GM23338 (cell line): Measurements from ENCODE around the gene PDCD4. TPM values are rescaled to one million over a fixed set of nuclear protein-coding genes. Genes with fewer than 3 reads are reported as not detected.

Experiments
- ATAC-seq: fragments of 200-7000 bp; cut with Tn5 transposase; 3 replicates; pipeline ENCODE4 v1.9.1; 2020
- DNase-seq: peaks from one replicate; pipeline ENCODE4 v3.0.0-alpha.2; 2015; ENCODE audit warnings: low spot score
- H2AFZ ChIP-seq: fragments of 200-600 bp; sonication (generic); 2 replicates; pipeline ENCODE4 v1.8.0; 2016; ENCODE audit warnings: antibody characterized with exemption, mild to moderate bottlenecking, moderate library complexity
- H3F3A ChIP-seq: fragments of 200-600 bp; sonication (generic); replicated peaks from 2 replicates; pipeline ENCODE4 v1.8.0; 2017; ENCODE audit warnings: antibody characterized with exemption, mixed run types, low read depth
- H3K27ac ChIP-seq: fragments of 200-600 bp; sonication (generic); 2 replicates; pipeline ENCODE4 v1.6.1; 2016; ENCODE audit warnings: low read depth
- H3K27me3 ChIP-seq: fragments of 200-600 bp; sonication (generic); 2 replicates; pipeline ENCODE4 v1.8.0; 2016; ENCODE audit warnings: mild to moderate bottlenecking, mixed run types, moderate library complexity; ENCODE audit not compliant: insufficient read depth
- H3K36me3 ChIP-seq: fragments of 200-600 bp; sonication (generic); 2 replicates; pipeline ENCODE4 v1.8.0; 2016; ENCODE audit warnings: mild to moderate bottlenecking; ENCODE audit not compliant: insufficient read depth
- H3K4me1 ChIP-seq: fragments of 200-600 bp; sonication (generic); 2 replicates; pipeline ENCODE4 v1.8.0; 2016; ENCODE audit warnings: mild to moderate bottlenecking, moderate library complexity; ENCODE audit not compliant: insufficient read depth
- H3K4me2 ChIP-seq: fragments of 200-600 bp; sonication (generic); 2 replicates; pipeline ENCODE4 v1.7.1; 2017; ENCODE audit warnings: mixed run types
- H3K4me3 ChIP-seq: fragments of 200-600 bp; sonication (generic); 2 replicates; pipeline ENCODE4 v1.6.1; 2016; ENCODE audit warnings: mixed run types
- H3K79me2 ChIP-seq: fragments of 200-600 bp; sonication (generic); replicated peaks from 2 replicates; pipeline ENCODE4 v1.8.0; 2017; ENCODE audit warnings: mild to moderate bottlenecking; ENCODE audit not compliant: insufficient read depth
- H3K9me2 ChIP-seq: fragments of 200-600 bp; sonication (generic); 2 replicates; pipeline ENCODE4 v1.8.0; 2017; ENCODE audit not compliant: insufficient read depth
- H4K20me1 ChIP-seq: fragments of 200-600 bp; sonication (generic); replicated peaks from 2 replicates; pipeline ENCODE4 v1.8.0; 2017; ENCODE audit warnings: mild to moderate bottlenecking; ENCODE audit not compliant: insufficient read depth
- H3K27ac Mint-ChIP-seq: 2 replicates; pipeline ENCODE4 v1.8.0; 2020; ENCODE audit warnings: inconsistent platforms, mild to moderate bottlenecking, moderate library complexity, mixed read lengths
- H3K27me3 Mint-ChIP-seq: 3 replicates; pipeline ENCODE4 v1.8.0; 2022; ENCODE audit warnings: low read depth, mild to moderate bottlenecking, moderate library complexity, mixed read lengths, inconsistent platforms; ENCODE audit not compliant: insufficient read depth, poor library complexity
- H3K36me3 Mint-ChIP-seq: 3 replicates; pipeline ENCODE4 v1.8.0; 2021; ENCODE audit warnings: low read depth, mild to moderate bottlenecking, inconsistent platforms, moderate library complexity, mixed read lengths
- H3K4me1 Mint-ChIP-seq: 3 replicates; pipeline ENCODE4 v1.8.0; 2020; ENCODE audit warnings: mild to moderate bottlenecking, inconsistent platforms, mixed read lengths
- H3K4me3 Mint-ChIP-seq: 3 replicates; pipeline ENCODE4 v1.8.0; 2021; ENCODE audit warnings: moderate library complexity, mild to moderate bottlenecking, inconsistent platforms, mixed read lengths
- H3K9me3 Mint-ChIP-seq: 3 replicates; pipeline ENCODE4 v1.8.0; 2020; ENCODE audit warnings: moderate library complexity, mild to moderate bottlenecking, inconsistent platforms, mixed read lengths
- CREB1 ChIP-seq: fragments of 250-450 bp; sonication (Bioruptor Pico); IDR thresholded peaks from 2 replicates; pipeline ENCODE4 v1.5.0; 2020; ENCODE audit warnings: low read depth, mild to moderate bottlenecking, moderate library complexity
- CTCF ChIP-seq, 2 experiments: fragments of 200-600 bp in 1 of 2; sonication (generic) in 1 of 2; conservative IDR thresholded peaks; 2 replicates each; pipeline versions ENCODE4 v1.5.1 to v1.6.1; 2016 to 2017; ENCODE audit warnings: antibody characterized with exemption in 2 of 2, low read depth in 2 of 2, mild to moderate bottlenecking in 2 of 2, moderate library complexity in 1 of 2
- ETS1 ChIP-seq: IDR thresholded peaks from 2 replicates; pipeline ENCODE4 v1.6.1; 2016; ENCODE audit warnings: antibody characterized with exemption
- EZH2 ChIP-seq: fragments of 200-600 bp; sonication (generic); IDR thresholded peaks from one replicate; pipeline ENCODE4 v1.8.0; 2017; ENCODE audit warnings: antibody characterized with exemption, mild to moderate bottlenecking, low read depth; ENCODE audit not compliant: unreplicated experiment
- EZH2phosphoT487 ChIP-seq: fragments of 200-600 bp; sonication (generic); IDR thresholded peaks from one replicate; pipeline ENCODE4 v1.8.1; 2018; ENCODE audit warnings: antibody characterized with exemption; ENCODE audit not compliant: unreplicated experiment
- JUNB ChIP-seq: IDR thresholded peaks from one replicate; pipeline ENCODE4 v1.6.1; 2016; ENCODE audit warnings: antibody characterized with exemption; ENCODE audit not compliant: unreplicated experiment
- NANOG ChIP-seq: IDR thresholded peaks from 2 replicates; pipeline ENCODE4 v1.6.1; 2016; ENCODE audit warnings: antibody characterized with exemption, borderline replicate concordance
- POLR2AphosphoS5 ChIP-seq: IDR thresholded peaks from 2 replicates; pipeline ENCODE4 v1.6.1; 2016; ENCODE audit warnings: antibody characterized with exemption, low read depth
- REST ChIP-seq: IDR thresholded peaks from one replicate; pipeline ENCODE4 v1.6.1; 2018; ENCODE audit warnings: antibody characterized with exemption; ENCODE audit not compliant: unreplicated experiment
- STAT1 ChIP-seq: IDR thresholded peaks from one replicate; pipeline ENCODE4 v1.6.1; 2016; ENCODE audit warnings: antibody characterized with exemption; ENCODE audit not compliant: unreplicated experiment
- ZNF114 ChIP-seq: fragments of 250-450 bp; sonication (Bioruptor Pico); IDR thresholded peaks from 2 replicates; pipeline ENCODE4 v1.5.0; 2020; ENCODE audit warnings: mild to moderate bottlenecking, moderate library complexity
- ZNF331 ChIP-seq: fragments of 250-450 bp; sonication (Bioruptor Pico); IDR thresholded peaks from 2 replicates; pipeline ENCODE4 v1.5.0; 2020; ENCODE audit warnings: low read depth, mild to moderate bottlenecking, moderate library complexity
- ZNF462 ChIP-seq: fragments of 250-450 bp; sonication (Bioruptor Pico); IDR thresholded peaks from 2 replicates; pipeline ENCODE4 v1.5.0; 2020; ENCODE audit warnings: mild to moderate bottlenecking, moderate library complexity
- polyA plus RNA-seq: library from polyadenylated mRNA; unstranded; fragments of >200 nt; fragmentation: Nextera tagmentation; extraction: Ambion mirVana; gene quantifications from 2 replicates; pipeline ENCODE4 v1.2.1, GENCODE V29; 2016
- total RNA-seq: library from RNA; depleted of rRNA; stranded (reverse); fragments of >200 nt; shearing (Covaris generic); gene quantifications from 2 replicates; pipeline ENCODE4 v1.2.3, GENCODE V29; 2014

Gene PDCD4
- total and polyA plus RNA-seq, 2 experiments from 2014 or later = 10.1 to 18.0 TPM

GRCh38 chr10:110939419-110939818 lies 67.7 kb downstream of the PDCD4 start:
- Mint-ChIP-seq H3K27ac (no peak overlapping the region), H3K27me3 (no peaks in the 10 kb centered on the region), H3K9me3 (no peaks in the 10 kb centered on the region), H3K36me3 (peaks cover 4% of the 10 kb centered on the region; the same call in 2 of the 3 replicates), H3K4me3 (no peak overlapping the region), H3K4me1 (peaks cover 2% of the 10 kb centered on the region; the same call in 1 of the 3 replicates)
- H3K9me2 ChIP-seq = no peaks in the 10 kb centered on the region
- no peak overlapping the region for H2AFZ ChIP-seq
- no peaks in the 10 kb centered on the region for H3K36me3 ChIP-seq
- no peak overlapping the region for H3K4me3 ChIP-seq
- TF ChIP-seq ZNF331 (CRISPR knock-in tag) (no peak), EZH2phosphoT487 (no peak), ZNF462 (CRISPR knock-in tag) (no peak), CTCF (conservative IDR thresholded peaks at IDR 0.05; ENCODE audit: low read depth in 2 of 2) (no peak), CREB1 (no peak), POLR2AphosphoS5 (no peak), JUNB (no peak), ETS1 (no peak), ZNF114 (no peak), REST (no peak), EZH2 (no peak), NANOG (no peak), STAT1 (no peak)
- no peaks in the 10 kb centered on the region for H3F3A ChIP-seq
- peaks cover 94% of the 10 kb centered on the region for H3K79me2 ChIP-seq
- no peak for ATAC-seq
- H4K20me1 ChIP-seq = peaks cover 19% of the 10 kb centered on the region; the same call in 1 of the 2 replicates
- no peak overlapping the region for H3K4me2 ChIP-seq
- H3K4me1 ChIP-seq = no peaks in the 10 kb centered on the region
- no peaks in the 10 kb centered on the region for H3K27me3 ChIP-seq
- no peak for DNase-seq
- no peak overlapping the region for H3K27ac ChIP-seq
